Suprapubic skin (tissue), 4 donors: ENCODE data around the gene NKAIN4. TPM values are rescaled to one million over a fixed set of nuclear protein-coding genes. Genes with fewer than 3 reads are reported as not detected.
"Not testable (repeated sequence)": the region's sequence is repeated elsewhere in the genome, so short reads cannot be mapped to it uniquely, and the experiment has no call there.

ENCODE experiments used
- DNase-seq, 2 donors: peaks; one replicate each; pipeline ENCODE4 v3.0.0-alpha.2; 2019; ENCODE audit warnings: low spot score in 2 of 2
- H3K27ac ChIP-seq: fragments of 200-600 bp; sonication (generic); one replicate; pipeline ENCODE4 v1.5.1; 2019
- H3K27me3 ChIP-seq: fragments of 200-600 bp; sonication (generic); one replicate; pipeline ENCODE4 v1.5.1; 2019
- H3K36me3 ChIP-seq: fragments of 200-600 bp; sonication (generic); one replicate; pipeline ENCODE4 v1.5.1; 2019
- H3K4me1 ChIP-seq: fragments of 200-600 bp; sonication (generic); one replicate; pipeline ENCODE4 v1.5.1; 2019
- H3K4me3 ChIP-seq: fragments of 200-600 bp; sonication (generic); one replicate; pipeline ENCODE4 v1.5.1; 2019; ENCODE audit warnings: mild to moderate bottlenecking
- H3K9me3 ChIP-seq: fragments of 200-600 bp; sonication (generic); one replicate; pipeline ENCODE4 v1.5.1; 2019
- CTCF ChIP-seq, 2 donors: fragments of 200-600 bp in 1 of 2; fragments of 450-650 bp in 1 of 2; sonication (generic) in 1 of 2; IDR thresholded peaks; one replicate each; pipeline ENCODE4 v1.5.1; 2016 to 2019; ENCODE audit warnings: antibody characterized with exemption in 2 of 2, mild to moderate bottlenecking in 1 of 2, moderate library complexity in 1 of 2
- EP300 ChIP-seq: sonication (generic); formaldehyde crosslinking; IDR thresholded peaks from one replicate; pipeline ENCODE4 v1.6.1; 2017; ENCODE audit warnings: antibody characterized with exemption
- POLR2A ChIP-seq, 2 donors: fragments of 450-650 bp; IDR thresholded peaks; one replicate each; pipeline ENCODE4 v1.6.1; 2017; ENCODE audit warnings: antibody characterized with exemption in 2 of 2, mild to moderate bottlenecking in 2 of 2, moderate library complexity in 2 of 2
- POLR2AphosphoS5 ChIP-seq, 3 donors: sonication (generic); formaldehyde crosslinking; IDR thresholded peaks; one replicate each; pipeline ENCODE4 v1.6.1; 2017; ENCODE audit warnings: antibody characterized with exemption in 3 of 3
- WGBS: methylation state at CpG from one replicate; pipeline ENCODE4 v1.1.5; 2018; 5-methylcytosine and 5-hydroxymethylcytosine counted together
- total RNA-seq, 4 donors: library from RNA; depleted of rRNA; stranded (reverse); fragments of >200 nt; gene quantifications; one replicate each; pipeline ENCODE4 v1.1.0, GENCODE V29; 2016

NKAIN4 gene
- total RNA-seq, 4 donors from 2014 or later = 0.42 TPM; not detected in 3

- peaks cover 92% of the 10 kb centered on the region for H3K27me3 ChIP-seq
- no peaks in the 10 kb centered on the region for H3K9me3 ChIP-seq
- no peaks in the 10 kb centered on the region for H3K36me3 ChIP-seq
- no peak for DNase-seq
- no peak overlapping the region for H3K27ac ChIP-seq
- TF ChIP-seq POLR2AphosphoS5 (IDR thresholded peaks at IDR 0.05) (no peak), POLR2A (IDR thresholded peaks at IDR 0.05) (no peak), CTCF (IDR thresholded peaks at IDR 0.05) (no peak), EP300 (no peak)
- H3K4me3 ChIP-seq = no peak overlapping the region
- H3K4me1 ChIP-seq = peaks cover 28% of the 10 kb centered on the region
- no CpG with 5 or more reads among the region's 8 CpGs for WGBS
Measured at GRCh38 chr20:63252284-63252711, 2.0 kb downstream of the NKAIN4 start.

- 33% methylated on average over 12 of the region's 14 CpGs for WGBS
- H3K4me3 ChIP-seq, H3K9me3 ChIP-seq, DNase-seq, H3K36me3 ChIP-seq, H3K27ac ChIP-seq: not testable (repeated sequence)
- H3K4me1 ChIP-seq = peaks cover 23% of the 10 kb centered on the region
- H3K27me3 ChIP-seq = peaks cover 94% of the 10 kb centered on the region
Measured at GRCh38 chr20:63251350-63251749, 2.9 kb downstream of the NKAIN4 start.

- no peak for TF ChIP-seq POLR2AphosphoS5 (IDR thresholded peaks at IDR 0.05)
- no peak for TF ChIP-seq EP300
- TF ChIP-seq POLR2A (IDR thresholded peaks at IDR 0.05) = no peak
- TF ChIP-seq CTCF (IDR thresholded peaks at IDR 0.05) = no peak
- Histone ChIP-seq H3K27ac (no peak overlapping the region), H3K4me3 (no peak overlapping the region), H3K27me3 (peaks cover 80% of the 10 kb centered on the region), H3K9me3 (no peaks in the 10 kb centered on the region), H3K4me1 (peaks cover 18% of the 10 kb centered on the region), H3K36me3 (no peaks in the 10 kb centered on the region)
- no peak for DNase-seq
- 91% methylated on average over 15 of the region's 15 CpGs for WGBS
Measured at GRCh38 chr20:63249891-63250290, 4.4 kb downstream of the NKAIN4 start.

- WGBS = 52% methylated on average over 4 of the region's 25 CpGs
- no peak for DNase-seq
- no peak overlapping the region for H3K4me3 ChIP-seq
- H3K36me3 ChIP-seq = no peaks in the 10 kb centered on the region
- H3K4me1 ChIP-seq = peaks cover 10% of the 10 kb centered on the region
- H3K27ac ChIP-seq = no peak overlapping the region
- TF ChIP-seq EP300 (no peak), POLR2AphosphoS5 (IDR thresholded peaks at IDR 0.05) (no peak), POLR2A (IDR thresholded peaks at IDR 0.05) (no peak), CTCF (IDR thresholded peaks at IDR 0.05) (no peak)
- H3K9me3 ChIP-seq = no peaks in the 10 kb centered on the region
- peaks cover 78% of the 10 kb centered on the region for H3K27me3 ChIP-seq
Measured at GRCh38 chr20:63248835-63249591, 5.2 kb downstream of the NKAIN4 start.

- no peak for DNase-seq
- H3K36me3 ChIP-seq = no peaks in the 10 kb centered on the region
- H3K27ac ChIP-seq = no peak overlapping the region
- H3K4me3 ChIP-seq = no peak overlapping the region
- no peaks in the 10 kb centered on the region for H3K4me1 ChIP-seq
- 76% methylated on average over 5 of the region's 24 CpGs for WGBS
- TF ChIP-seq POLR2AphosphoS5 (IDR thresholded peaks at IDR 0.05) (no peak), EP300 (no peak), CTCF (IDR thresholded peaks at IDR 0.05) (no peak), POLR2A (IDR thresholded peaks at IDR 0.05) (no peak)
- peaks cover 68% of the 10 kb centered on the region for H3K27me3 ChIP-seq
- no peaks in the 10 kb centered on the region for H3K9me3 ChIP-seq
Measured at GRCh38 chr20:63247671-63248228, 6.5 kb downstream of the NKAIN4 start.
